Superior temporal gyrus (tissue), 1 donor: Measurements from ENCODE around the gene GRIK4.
"Not testable (repeated sequence)": the region's sequence is repeated elsewhere in the genome, so short reads cannot be mapped to it uniquely, and the experiment has no call there.

ENCODE experiments used
- DNase-seq: peaks from one replicate; pipeline ENCODE4 v3.0.0-alpha.2; 2016; ENCODE audit errors: extremely low spot score

The GRIK4 gene

DNA sequence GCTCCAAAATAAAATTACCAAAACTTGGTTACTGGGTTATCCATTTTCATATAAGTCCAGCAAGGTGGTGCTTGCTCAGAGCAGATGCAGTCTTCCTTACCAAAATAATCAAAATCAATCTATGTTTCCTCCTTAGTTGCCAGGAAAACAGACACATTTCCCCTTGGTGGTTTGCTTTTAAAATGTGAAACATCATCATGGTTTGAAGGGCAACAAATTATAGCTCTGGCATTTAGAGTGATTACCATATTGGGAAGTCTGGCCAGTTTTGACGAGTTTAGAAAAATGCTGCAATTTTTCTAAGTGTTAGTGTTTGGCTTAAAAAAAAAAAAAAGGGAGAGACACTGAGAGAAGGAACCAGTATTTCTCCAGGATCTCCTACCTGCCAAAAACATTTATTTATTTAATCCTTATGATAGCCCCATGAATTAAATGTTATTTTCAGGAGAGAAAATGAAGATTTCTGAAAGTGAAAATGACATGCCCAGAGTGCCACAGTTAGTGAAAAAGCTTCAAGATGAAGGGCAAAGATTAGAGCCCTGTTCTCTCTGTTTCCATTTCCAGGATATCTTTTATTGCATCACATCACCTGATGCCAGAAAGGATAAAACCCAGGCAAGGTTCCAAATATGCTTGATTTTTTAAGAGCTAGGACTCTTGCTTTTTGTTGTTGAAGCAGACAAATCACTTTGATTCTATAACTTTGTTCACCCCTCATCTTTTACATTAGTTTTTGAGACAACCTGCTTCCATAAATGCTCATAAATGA is 482.7 kb downstream of the GRIK4 start:
- DNase-seq: no peak

GRCh38 chr11:120995184-120995583 is 483.6 kb downstream of the GRIK4 start:
- DNase-seq: no peak

DNA sequence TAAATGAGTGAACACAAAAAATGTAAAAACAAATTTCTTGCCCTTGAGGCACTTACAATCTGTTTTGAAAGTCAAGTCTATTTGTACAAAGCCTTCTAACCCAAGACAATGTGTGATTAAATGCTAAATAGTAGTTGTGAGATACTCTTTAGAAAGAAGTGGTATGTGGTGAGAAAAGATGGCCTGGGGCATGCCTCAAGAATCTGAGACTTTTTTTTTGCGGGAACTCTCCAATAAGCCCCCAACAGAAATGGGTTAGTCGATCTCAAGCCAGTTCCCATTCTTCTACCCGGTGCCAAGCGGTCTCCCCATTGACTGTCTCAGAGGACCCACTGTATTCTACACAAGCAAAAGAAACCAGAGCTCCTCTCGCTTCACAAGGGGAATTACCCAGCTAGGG is 485.4 kb downstream of the GRIK4 start:
- no peak for DNase-seq

- DNase-seq: no peak
Measured at GRCh38 chr11:120998581-120998980, 487.0 kb downstream of the GRIK4 start.

DNA sequence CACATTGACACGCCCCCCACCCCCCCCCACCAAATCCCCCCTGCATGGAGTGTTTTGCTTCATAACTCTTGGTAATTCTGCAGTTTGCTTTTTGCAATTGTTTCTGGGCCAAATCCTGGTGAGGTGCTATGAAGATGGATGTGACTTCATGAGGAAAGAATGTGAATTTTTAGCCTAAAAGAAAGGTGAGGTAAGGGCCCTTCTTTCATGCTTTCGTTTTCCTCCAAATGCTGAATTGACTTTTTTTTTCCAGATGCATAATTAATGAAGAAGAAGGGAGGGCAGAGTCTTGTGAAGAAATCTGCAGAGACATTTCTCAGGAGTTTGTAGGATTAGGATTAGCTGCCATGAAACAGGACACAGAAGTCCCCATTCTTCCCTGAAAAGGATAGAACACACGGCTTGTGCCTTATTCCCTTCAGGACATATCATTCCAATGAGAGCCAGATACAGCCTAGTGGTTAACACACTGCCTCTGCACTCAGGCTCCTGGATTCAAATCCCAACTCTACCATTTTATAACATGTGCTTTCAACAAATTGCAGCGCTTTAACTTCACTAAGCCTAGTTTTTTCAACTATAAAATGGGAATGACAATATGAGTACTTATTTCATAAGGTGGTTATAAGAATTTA is 492.8 kb downstream of the GRIK4 start:
- no peak for DNase-seq

GRCh38 chr11:121006922-121007321 is 495.4 kb downstream of the GRIK4 start:
- no peak for DNase-seq

DNA sequence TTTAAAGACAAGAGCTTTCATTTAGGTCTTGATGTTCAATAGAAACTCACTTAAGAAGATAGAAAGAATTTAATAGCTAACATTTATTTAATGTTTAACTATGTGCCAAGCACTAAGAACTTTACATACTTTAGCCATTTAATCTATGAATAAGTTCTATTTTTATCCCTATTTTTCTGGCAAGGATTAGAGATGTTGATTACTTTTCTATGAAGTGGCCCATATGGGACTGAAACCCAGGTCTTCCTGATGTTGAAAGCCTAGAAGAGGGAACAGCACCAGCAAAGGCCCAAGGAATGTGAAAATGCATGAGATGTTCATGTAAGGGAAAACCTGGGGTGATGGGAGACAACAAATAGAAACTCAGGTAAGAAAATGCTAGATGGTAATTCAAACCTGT is 497.0 kb downstream of the GRIK4 start:
- no peak for DNase-seq

DNA sequence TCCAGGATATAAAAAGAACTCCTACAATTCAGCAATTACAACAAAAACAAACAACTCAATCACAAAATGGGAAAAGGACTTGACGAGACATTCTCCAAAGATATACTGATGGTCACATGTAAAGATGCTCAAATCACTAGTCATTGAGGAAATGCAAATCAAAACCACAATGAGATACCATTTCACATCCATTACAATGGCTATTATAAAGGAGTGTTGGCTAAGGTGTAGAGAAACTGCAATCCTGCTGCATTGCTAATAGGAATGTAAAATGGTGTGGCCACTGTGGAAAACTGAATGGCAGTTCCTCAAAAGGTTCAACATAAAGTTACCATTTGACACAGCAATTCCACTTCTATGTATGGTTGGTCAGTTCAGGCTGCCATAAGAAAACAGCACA is 500.5 kb downstream of the GRIK4 start:
- DNase-seq: no peak

- DNase-seq: no peak
Measured at GRCh38 chr11:121018746-121019145, 507.2 kb downstream of the GRIK4 start.

GRCh38 chr11:121021718-121022117 is 510.2 kb downstream of the GRIK4 start:
- DNase-seq: not testable (repeated sequence)

DNA sequence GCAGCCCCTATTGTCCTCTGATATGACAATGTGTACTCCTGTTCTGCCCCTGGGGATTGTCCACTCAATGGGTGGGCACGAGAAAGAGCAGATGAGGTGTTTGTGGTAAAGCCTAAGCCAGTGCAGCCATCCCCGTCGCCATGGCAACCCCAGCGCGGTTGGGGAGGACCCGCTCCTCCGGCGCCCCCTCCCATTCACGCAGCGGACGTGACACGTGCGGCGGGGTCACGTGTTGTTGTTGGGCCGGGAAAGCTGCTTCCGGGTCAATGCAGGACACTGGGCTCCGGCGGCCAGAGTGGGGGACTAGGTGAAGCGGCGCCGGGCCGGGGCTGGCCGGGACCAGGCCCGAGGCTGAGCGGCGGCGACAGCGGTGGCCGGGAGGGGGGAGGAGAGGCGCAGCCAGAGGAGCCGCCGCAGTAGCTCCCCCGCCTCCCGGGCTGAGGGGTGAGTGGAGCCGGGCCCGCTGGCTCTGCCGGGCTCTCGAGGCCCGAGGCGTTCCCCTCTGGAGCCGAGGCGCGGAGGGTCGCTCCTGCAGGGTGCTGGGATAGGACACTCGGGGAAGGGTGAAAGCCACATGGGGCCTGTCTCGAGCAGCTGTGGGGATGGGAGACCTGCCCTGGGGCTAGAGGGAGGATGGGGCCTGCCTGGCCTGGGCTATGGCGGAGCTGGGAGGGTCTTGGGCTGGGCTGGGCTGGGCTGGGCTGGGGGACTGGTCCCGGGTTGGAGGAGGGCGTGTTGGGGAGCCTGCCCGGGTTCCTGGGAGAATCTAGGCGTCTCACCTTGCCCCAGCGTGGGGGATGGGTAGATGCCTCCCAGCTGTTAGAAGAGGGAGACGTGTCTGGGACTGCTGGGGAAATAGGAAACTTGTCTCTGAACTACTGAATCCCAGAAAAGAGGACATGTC is 512.6 kb downstream of the GRIK4 start, which contains the start of gene TBCEL:
Gene TBCEL (plus strand): TSS at position 255 of the 904 bp plus-strand sequence. CDS start 21,589 bp downstream, outside the sequence.
- peak; percentile 92 for DNase-seq

DNA sequence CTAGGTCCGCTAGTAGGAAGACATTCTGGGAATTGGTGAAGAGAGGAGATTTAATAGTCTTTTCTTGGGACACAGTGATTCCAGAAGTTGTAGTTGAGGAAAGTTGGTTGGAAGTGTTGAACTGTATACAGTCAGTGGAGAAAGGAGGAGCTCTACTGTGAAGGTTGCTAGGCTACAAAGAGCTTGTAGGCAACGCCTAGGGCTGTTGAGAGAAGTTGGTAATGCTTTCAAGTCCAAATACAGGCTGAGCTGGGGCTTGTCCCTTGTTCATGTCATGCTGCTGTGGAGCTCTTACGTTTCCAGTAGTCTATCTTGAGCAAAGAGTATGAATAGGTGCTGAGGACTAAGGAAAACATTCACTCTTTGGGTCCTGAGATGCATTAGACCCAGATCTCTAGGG is 513.4 kb downstream of the GRIK4 start:
- DNase-seq: no peak

GRCh38 chr11:121029153-121029552 is 517.6 kb downstream of the GRIK4 start:
- DNase-seq: no peak

GRCh38 chr11:121029813-121030445 is 518.4 kb downstream of the GRIK4 start:
- no peak for DNase-seq

DNA sequence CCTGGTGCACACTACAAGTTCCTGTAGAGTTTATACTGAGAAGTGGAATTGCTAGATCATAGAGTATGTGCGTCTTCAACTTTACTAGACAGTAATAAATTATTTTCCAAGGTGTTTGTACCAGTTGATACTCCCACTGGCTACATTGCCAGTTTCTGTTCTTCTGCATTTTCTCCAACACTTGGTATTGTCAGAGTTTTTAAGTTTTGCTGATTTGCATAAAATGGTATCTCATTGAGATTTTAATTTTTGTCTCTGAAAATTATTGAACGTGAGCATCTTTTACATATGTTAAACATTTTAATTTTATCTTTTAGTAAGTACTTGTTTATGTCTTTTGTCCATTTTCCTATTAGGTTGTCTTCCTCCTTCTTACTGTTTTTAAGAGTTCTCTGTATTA is 519.6 kb downstream of the GRIK4 start:
- no peak for DNase-seq

DNA sequence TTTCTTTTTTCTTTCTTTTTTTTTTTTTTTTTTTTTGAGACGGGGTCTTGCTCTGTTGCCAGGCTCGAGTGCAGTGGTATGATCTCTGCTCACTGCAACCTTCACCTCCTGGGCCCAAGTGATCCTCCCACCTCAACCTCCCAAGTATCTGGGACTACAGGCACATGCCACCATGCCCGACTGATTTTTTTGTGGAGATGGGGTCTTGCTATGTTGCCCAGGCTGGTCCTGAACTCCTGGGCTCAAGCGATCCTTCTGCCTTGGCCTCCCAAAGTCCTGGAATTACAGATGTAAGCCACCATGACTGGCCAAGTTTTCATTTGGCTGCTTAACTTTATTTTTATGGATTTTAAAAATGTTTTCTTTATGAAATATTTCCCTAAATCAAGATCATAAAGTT is 520.1 kb downstream of the GRIK4 start:
- DNase-seq: not testable (repeated sequence)

DNA sequence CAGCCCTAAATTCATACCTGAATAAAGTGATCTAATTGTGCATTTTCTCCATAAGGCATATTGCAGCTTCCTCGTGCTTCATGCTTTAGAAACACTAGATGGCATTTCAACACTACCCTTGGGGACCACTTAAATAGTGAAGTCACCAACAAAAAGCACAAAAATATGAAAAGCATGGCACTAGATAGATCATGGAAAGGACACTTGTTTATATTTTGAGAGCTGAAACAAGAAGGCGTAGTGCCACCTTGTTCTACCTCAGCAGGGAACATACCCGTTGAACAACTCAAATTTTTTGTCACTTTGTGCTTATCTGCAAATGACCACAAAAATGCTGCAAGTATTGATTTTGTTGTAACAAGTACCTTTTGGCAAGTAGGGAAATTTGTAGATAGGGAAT is 521.0 kb downstream of the GRIK4 start:
- DNase-seq: no peak

DNA sequence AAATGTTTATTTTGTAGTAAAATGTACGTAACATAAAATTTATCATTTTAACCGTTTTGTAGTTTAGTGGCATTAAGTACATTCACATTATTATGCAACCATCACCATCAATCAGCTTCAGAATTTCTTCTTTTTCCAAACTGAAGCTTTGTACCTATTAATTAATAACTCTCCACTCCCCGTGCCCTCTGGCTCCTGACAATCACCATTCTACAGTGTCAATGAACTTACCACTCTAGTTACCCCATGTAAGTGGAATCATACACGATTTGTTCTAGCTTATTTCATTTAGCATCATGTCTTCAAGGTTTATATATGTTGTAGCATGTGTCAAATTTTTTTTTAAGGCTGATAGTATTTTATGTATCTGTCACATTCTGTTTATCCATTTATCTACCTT is 522.1 kb downstream of the GRIK4 start:
- DNase-seq: no peak

DNA sequence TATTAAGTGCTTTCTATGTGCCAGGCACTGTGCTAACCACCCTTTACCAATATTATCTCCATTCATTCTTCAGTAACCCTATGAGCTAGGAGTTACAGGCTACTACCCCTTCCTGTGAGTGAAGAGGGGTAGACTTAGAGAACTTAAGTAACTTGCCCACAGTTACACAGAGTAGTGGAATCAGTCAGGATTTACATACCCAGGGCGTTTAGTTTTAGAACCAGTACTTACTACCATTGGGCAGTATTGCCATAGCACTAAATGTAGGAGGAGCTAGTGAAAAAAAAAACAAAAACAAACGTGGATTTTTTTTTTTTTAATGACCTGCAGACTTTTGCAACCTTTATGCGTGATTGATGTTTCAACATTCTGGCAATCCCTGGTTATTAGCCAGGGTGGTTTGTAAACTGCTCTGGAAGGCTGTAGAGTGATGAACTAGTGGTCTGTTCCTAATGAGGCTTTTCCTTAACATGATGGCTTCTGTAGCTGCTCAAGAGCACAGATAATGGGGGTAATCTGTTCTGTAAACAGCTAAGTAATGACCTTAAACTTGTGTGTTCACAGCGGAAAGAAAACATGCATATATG is 523.7 kb downstream of the GRIK4 start:
- no peak for DNase-seq

DNA sequence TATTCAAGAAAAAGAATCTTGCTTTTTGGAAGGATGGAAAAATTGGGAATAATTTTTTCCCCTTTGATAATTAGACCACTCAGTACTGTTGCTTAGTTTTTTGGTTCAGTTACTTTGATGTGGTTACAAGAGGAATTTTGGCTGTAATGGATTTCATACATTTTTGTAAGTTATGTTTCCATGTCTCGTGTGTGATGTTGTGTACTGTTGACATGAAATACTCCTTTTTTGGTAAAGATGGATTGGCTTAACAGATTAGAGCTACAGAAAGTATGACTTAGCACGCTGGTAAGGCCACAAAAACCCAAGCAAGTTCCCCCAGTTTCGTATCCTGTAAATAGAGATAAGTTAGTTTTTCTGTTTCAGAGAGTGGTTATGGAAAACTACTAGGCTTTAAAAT is 524.2 kb downstream of the GRIK4 start:
- no peak for DNase-seq

GRCh38 chr11:121037016-121037415 is 525.5 kb downstream of the GRIK4 start:
- no peak for DNase-seq
